PC-3 (cell line): ENCODE results near the gene NTRK2.

Experiments used
- EZH2 ChIP-seq: fragments of 300-600 bp; sonication (generic); IDR thresholded peaks from one replicate; pipeline ENCODE4 v1.6.1; 2017; ENCODE audit warnings: antibody characterized with exemption, mild to moderate bottlenecking, low read length; ENCODE audit not compliant: unreplicated experiment
- EZH2phosphoT487 ChIP-seq: fragments of 300-600 bp; sonication (generic); IDR thresholded peaks from 2 replicates; pipeline ENCODE4 v1.6.1; 2018; ENCODE audit warnings: mild to moderate bottlenecking, antibody characterized with exemption, low read length, borderline replicate concordance
- TF ChIP-seq, protein P1 (sequence below): fragments of 300-600 bp; sonication (generic); conservative IDR thresholded peaks from 2 replicates; pipeline ENCODE4 v1.5.1; 2017; ENCODE audit warnings: antibody characterized with exemption, low read depth, mild to moderate bottlenecking, low read length

DNA sequence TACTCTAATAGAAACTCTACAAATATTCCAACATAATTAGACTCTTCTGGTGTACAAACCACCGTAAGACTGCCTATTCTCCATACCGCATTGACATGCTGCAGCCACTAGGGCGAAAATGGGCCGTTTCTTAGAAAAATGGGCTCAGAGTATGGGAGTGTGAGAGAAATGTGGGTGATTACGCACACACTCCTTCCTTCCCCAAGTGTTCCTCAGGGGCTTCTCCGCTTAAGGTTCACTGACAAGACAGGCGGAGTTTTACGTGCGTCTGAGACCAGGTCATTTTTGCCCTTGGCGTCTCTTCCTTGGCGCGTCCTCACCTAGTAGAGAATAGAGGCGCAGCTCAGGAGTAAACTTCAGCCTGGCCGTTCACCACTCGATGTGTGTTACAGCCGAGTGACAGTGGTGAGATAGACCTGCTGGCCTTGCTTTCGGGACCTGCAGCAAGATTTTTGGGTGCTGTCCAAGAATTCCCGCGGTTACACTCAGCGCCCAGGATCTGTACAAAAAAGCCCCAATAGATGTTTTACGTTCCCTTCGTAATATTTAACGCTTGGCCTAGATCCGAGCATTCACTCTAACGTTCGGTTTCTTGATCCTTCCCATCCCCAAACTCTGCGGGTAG is 1.8 kb upstream of the NTRK2 start:
- TF ChIP-seq, protein P1, sequence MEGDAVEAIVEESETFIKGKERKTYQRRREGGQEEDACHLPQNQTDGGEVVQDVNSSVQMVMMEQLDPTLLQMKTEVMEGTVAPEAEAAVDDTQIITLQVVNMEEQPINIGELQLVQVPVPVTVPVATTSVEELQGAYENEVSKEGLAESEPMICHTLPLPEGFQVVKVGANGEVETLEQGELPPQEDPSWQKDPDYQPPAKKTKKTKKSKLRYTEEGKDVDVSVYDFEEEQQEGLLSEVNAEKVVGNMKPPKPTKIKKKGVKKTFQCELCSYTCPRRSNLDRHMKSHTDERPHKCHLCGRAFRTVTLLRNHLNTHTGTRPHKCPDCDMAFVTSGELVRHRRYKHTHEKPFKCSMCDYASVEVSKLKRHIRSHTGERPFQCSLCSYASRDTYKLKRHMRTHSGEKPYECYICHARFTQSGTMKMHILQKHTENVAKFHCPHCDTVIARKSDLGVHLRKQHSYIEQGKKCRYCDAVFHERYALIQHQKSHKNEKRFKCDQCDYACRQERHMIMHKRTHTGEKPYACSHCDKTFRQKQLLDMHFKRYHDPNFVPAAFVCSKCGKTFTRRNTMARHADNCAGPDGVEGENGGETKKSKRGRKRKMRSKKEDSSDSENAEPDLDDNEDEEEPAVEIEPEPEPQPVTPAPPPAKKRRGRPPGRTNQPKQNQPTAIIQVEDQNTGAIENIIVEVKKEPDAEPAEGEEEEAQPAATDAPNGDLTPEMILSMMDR = peak; percentile 39
- TF ChIP-seq EZH2phosphoT487 = no peak
- no peak for TF ChIP-seq EZH2
